Globus pallidus (tissue), 1 donor: ENCODE results near the gene MFSD8.
"Not testable (repeated sequence)": the region's sequence is repeated elsewhere in the genome, so short reads cannot be mapped to it uniquely, and the experiment has no call there.

Experiments
- DNase-seq: peaks from one replicate; pipeline ENCODE4 v3.0.0-alpha.2; 2015; ENCODE audit warnings: low spot score

The MFSD8 gene

GRCh38 chr4:127936974-127937373 is 28.0 kb downstream of the MFSD8 start:
- no peak for DNase-seq

DNA sequence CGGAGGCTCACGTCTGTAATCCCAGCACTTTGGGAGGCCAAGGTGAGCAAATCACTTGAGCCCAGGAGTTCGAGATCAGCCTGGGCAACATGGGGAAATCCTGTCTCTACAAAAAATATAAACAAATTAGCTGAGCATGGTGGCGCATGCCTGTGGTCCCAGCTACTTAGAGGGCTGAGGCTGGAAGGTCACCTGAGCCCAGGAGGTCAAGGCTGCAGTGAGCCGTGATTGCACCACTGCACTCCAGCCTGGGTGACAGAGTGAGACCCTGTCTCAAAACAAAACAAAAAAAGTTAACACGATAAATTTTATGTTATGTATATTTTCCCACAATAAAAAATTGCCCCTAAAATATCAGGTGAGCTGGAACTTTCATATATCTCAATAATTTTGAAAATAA is 33.1 kb downstream of the MFSD8 start:
- DNase-seq, result not testable (repeated sequence)

DNA sequence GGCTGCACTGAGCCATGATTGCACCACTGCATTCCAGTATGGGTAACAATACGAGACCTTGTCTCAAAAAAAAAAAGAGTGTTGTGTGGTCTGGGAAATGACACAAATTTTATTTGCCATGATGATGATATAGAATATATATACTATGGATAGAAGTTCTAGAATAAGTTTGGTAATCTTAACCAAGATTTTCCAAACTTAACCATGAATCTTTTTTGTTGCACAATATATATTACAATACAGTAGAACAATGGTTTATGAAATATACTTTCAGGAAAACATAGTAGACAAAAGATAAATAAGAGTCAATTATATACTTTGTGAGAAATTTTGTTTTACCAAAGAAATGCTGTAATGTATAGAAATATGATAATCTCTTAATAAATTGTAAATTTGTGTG is 34.8 kb downstream of the MFSD8 start:
- DNase-seq, result no peak

- DNase-seq, result not testable (repeated sequence)
These were observed 39.3 kb downstream of the MFSD8 start for GRCh38 chr4:127925720-127926119.

DNA sequence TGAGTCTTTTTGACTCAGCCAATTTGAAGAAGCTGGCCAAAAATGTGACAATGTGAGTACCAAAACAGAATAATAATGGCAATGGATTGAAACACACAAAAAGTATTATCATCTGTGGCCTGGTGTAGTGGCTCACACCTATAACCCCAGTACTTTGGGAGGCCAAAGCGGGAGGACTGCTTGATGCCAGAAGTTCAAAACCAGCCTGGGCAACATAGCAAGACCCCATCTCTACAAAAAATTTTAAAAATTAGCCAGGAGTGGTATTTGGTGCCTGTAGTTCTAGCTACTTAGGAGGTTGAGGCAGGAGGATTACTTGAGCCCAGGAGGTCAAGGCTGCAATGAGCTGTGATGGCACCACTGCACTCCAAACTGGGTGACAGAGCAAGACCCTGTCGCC is 42.7 kb downstream of the MFSD8 start:
- no peak for DNase-seq

- no peak for DNase-seq
These were observed 44.5 kb downstream of the MFSD8 start for GRCh38 chr4:127920521-127920920.

- no peak for DNase-seq
These were observed 47.8 kb downstream of the MFSD8 start for GRCh38 chr4:127917151-127917550.

GRCh38 chr4:127916512-127916911 is 48.5 kb downstream of the MFSD8 start:
- no peak for DNase-seq

- DNase-seq, result no peak
These were observed 59.9 kb downstream of the MFSD8 start for GRCh38 chr4:127905029-127905428.

GRCh38 chr4:127899682-127900081 is 65.3 kb downstream of the MFSD8 start:
- DNase-seq, result not testable (repeated sequence)

DNA sequence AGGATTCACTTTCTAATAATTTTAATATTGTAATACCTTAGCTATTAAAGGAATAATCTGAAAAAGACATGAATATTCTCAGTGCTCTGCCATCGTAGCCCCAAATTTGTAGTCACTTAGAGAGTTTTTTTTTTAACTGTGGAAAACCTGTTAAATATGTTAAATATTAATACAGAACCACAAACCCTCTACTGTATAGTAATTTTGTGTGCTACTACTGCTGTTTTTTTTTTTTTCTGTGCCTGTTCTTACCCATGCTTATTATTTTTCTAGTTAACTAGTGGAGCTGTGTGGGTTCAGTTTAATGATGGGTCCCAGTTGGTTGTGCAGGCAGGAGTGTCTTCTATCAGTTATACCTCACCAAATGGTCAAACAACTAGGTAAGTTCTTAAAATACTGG is 68.4 kb downstream of the MFSD8 start:
- no peak for DNase-seq

DNA sequence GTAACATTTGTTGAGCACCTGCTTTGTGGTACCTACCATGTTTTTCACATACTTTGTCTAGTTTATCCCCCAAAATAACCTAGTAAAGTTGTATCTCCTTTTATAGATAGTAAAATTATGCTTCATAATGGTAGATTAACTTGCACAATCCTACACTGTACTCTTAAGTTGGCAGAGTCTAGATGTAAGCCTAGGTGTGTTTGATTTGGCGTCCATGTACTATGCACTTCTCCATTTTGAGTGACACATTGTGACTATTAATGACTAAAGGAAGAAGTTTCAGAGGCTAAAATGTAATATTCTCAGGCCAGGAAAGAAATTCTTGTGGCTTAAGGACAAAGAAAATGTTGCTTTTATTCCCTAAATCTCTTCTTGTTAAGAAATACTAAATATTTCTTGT is 68.9 kb downstream of the MFSD8 start:
- no peak for DNase-seq

DNA sequence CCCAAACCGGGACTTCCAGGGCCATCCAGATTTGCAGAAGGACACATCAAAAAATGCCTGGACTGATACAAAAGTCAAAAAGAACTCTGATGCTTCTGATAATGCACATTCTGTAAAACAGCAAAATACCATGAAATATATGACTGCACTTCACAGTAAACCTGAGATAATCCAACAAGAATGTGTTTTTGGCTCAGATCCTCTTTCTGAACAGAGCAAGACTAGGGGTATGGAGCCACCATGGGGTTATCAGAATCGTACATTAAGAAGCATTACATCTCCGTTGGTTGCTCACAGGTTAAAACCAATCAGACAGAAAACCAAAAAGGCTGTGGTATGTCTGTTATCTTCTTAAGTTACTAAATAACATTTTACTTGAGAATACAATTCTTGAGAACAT is 75.1 kb downstream of the MFSD8 start:
- no peak for DNase-seq

GRCh38 chr4:127888559-127888958 is 76.4 kb downstream of the MFSD8 start:
- no peak for DNase-seq

- DNase-seq, result no peak
These were observed 83.5 kb downstream of the MFSD8 start for GRCh38 chr4:127881563-127881864.

GRCh38 chr4:127880763-127881562 is 84.0 kb downstream of the MFSD8 start, which contains the start of gene PLK4:
PLK4 (plus strand) TSS chr4:127880893; CDS start chr4:127881135, 242 bp downstream.
- DNase-seq, result peak; percentile 92

- no peak for DNase-seq
These were observed 89.2 kb downstream of the MFSD8 start for GRCh38 chr4:127875791-127876190.

DNA sequence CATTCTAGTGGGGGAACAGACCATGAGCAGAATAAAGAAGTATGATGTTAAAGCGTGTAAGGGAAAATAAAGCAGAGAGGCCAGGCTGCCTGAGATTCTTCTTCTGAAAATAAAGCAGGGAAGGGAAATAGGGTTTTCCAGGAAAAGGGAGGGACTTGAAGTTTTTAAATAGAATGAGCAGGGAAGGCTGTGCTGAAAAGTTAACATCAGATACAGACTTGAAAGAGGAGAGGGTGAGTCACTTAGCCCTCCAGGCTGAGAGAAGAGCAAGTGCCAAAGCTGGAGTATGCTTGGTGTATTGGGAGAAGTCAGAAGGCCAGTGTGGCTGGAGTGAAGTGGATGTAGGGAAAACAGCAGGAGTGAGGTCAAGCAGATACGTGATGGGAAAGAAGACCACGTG is 94.3 kb downstream of the MFSD8 start:
- no peak for DNase-seq

- DNase-seq, result no peak
These were observed 94.7 kb downstream of the MFSD8 start for GRCh38 chr4:127870281-127870680.

- no peak for DNase-seq
These were observed 96.8 kb downstream of the MFSD8 start for GRCh38 chr4:127868196-127868595.
